AG04450 (cell line): ENCODE results near the gene WDR33. TPM values are rescaled to one million over a fixed set of nuclear protein-coding genes. Genes with fewer than 3 reads are reported as not detected.

Experiments
- CTCF ChIA-PET: fragments of 300-600, 350-600 bp; formaldehyde crosslinking; extraction: SDS; loops from one replicate; lab custom pipeline; 2022; ENCODE audit warnings: antibody characterized with exemption, inconsistent platforms; lab: Charles Lee
- POLR2A ChIA-PET: fragments of 350-600 bp; formaldehyde crosslinking; extraction: SDS; loops from one replicate; lab custom pipeline; 2021; ENCODE audit warnings: antibody characterized with exemption, inconsistent platforms; lab: Yijun Ruan, JAX
- DNase-seq: peaks from one replicate; pipeline ENCODE4 v3.0.0-alpha.2; 2011; ENCODE audit warnings: low read depth, low spot score
- H3K27ac ChIP-seq: one replicate; pipeline ENCODE4 v1.5.1; 2012; ENCODE audit warnings: low read depth, low read length, control low read depth
- H3K27me3 ChIP-seq: one replicate; pipeline ENCODE4 v1.6.0; 2012; ENCODE audit warnings: low read length; ENCODE audit not compliant: control insufficient read depth, insufficient read depth
- H3K4me3 ChIP-seq: 2 replicates; pipeline ENCODE4 v1.5.1; 2011; ENCODE audit warnings: mild to moderate bottlenecking, low read depth, low read length, control low read depth
- H3K9me3 ChIP-seq: 2 replicates; pipeline ENCODE4 v1.5.1; 2012; ENCODE audit warnings: low read length; ENCODE audit not compliant: control insufficient read depth, insufficient read depth
- CTCF ChIP-seq: IDR thresholded peaks from 2 replicates; pipeline ENCODE4 v1.5.1; 2011; ENCODE audit warnings: low read depth, low read length, control low read depth, inconsistent platforms
- polyA plus RNA-seq: library from polyadenylated mRNA; depleted of rRNA; stranded (reverse); fragments of >200 nt; gene quantifications from 2 replicates; pipeline ENCODE4 v1.2.3, GENCODE V29; 2011

The WDR33 gene
- polyA plus RNA-seq, 1 experiment: 54.1 TPM

GRCh38 chr2:127768775-127769479 is 42.0 kb downstream of the WDR33 start:
- no peak for TF ChIP-seq CTCF
- H3K9me3 ChIP-seq: no peaks in the 10 kb centered on the region
- no peak for DNase-seq
- ChIA-PET POLR2A (no interaction called here), CTCF (interaction anchor here (1.1 to 1.3 kb wide), 2 partner anchors 14 to 177 kb away, joined by 4 to 5 read pairs; no protein-coding TSS in a partner anchor)
- no peaks in the 10 kb centered on the region for H3K27me3 ChIP-seq
- H3K27ac ChIP-seq: no peak overlapping the region
- H3K4me3 ChIP-seq: no peak overlapping the region

- no peaks in the 10 kb centered on the region for H3K9me3 ChIP-seq
- peak overlapping the region; percentile 77 for H3K27ac ChIP-seq
- no peak for TF ChIP-seq CTCF
- H3K27me3 ChIP-seq: no peaks in the 10 kb centered on the region
- peak; percentile 81 for DNase-seq
- CTCF ChIA-PET: interaction anchor here (0.9 kb wide), 1 partner anchor 47 kb away, joined by 3 read pairs; the partner anchor contains the start of gene WDR33
- H3K4me3 ChIP-seq: no peak overlapping the region
- POLR2A ChIA-PET: interaction anchor here (1.0 to 1.3 kb wide), 3 partner anchors 15 to 88 kb away, joined by 3 to 7 read pairs (median 4); partner anchors contain the start of gene LIMS2
Measured at GRCh38 chr2:127763776-127764175, 47.2 kb downstream of the WDR33 start.

- no peak overlapping the region for H3K4me3 ChIP-seq
- H3K27ac ChIP-seq: peak overlapping the region; percentile 77
- no peaks in the 10 kb centered on the region for H3K9me3 ChIP-seq
- peak; percentile 71 for DNase-seq
- no peak for TF ChIP-seq CTCF
- ChIA-PET POLR2A (interaction anchor here (1.0 to 1.1 kb wide), 2 partner anchors 16 to 87 kb away, joined by 3 to 7 read pairs; partner anchors contain the start of gene LIMS2), CTCF (interaction anchor here (0.9 kb wide), 1 partner anchor 48 kb away, joined by 3 read pairs; the partner anchor contains the start of gene WDR33)
- H3K27me3 ChIP-seq: no peaks in the 10 kb centered on the region
Measured at GRCh38 chr2:127762846-127763245, 48.1 kb downstream of the WDR33 start.

- CTCF ChIA-PET: no interaction called here
- no peak for DNase-seq
- no peak overlapping the region for H3K4me3 ChIP-seq
- H3K27me3 ChIP-seq: no peaks in the 10 kb centered on the region
- no peaks in the 10 kb centered on the region for H3K9me3 ChIP-seq
- TF ChIP-seq CTCF: no peak
- no peak overlapping the region for H3K27ac ChIP-seq
- POLR2A ChIA-PET: no interaction called here
Measured at GRCh38 chr2:127762441-127762840, 48.5 kb downstream of the WDR33 start.

- TF ChIP-seq CTCF: no peak
- no peak for DNase-seq
- no peak overlapping the region for H3K4me3 ChIP-seq
- POLR2A ChIA-PET: no interaction called here
- H3K9me3 ChIP-seq: no peaks in the 10 kb centered on the region
- CTCF ChIA-PET: interaction anchor here (0.7 to 1.0 kb wide), 2 partner anchors 12 to 14 kb away, joined by 3 read pairs; no protein-coding TSS in a partner anchor
- no peak overlapping the region for H3K27ac ChIP-seq
- no peaks in the 10 kb centered on the region for H3K27me3 ChIP-seq
Measured at GRCh38 chr2:127759931-127760330, 51.0 kb downstream of the WDR33 start.
